GM18907 (cell line): Measurements from ENCODE around the gene TMEM143.
"Not testable (repeated sequence)": the region's sequence is repeated elsewhere in the genome, so short reads cannot be mapped to it uniquely, and the experiment has no call there.

ENCODE experiments used
- ATAC-seq: cut with Tn5 transposase; IDR thresholded peaks from one replicate; pipeline ENCODE4 v1.9.1; 2021; ENCODE audit warnings: mild to moderate bottlenecking, moderate library complexity; ENCODE audit not compliant: unreplicated experiment

TMEM143 gene

GRCh38 chr19:48297975-48298374 is 65.8 kb downstream of the TMEM143 start:
- no peak for ATAC-seq

DNA sequence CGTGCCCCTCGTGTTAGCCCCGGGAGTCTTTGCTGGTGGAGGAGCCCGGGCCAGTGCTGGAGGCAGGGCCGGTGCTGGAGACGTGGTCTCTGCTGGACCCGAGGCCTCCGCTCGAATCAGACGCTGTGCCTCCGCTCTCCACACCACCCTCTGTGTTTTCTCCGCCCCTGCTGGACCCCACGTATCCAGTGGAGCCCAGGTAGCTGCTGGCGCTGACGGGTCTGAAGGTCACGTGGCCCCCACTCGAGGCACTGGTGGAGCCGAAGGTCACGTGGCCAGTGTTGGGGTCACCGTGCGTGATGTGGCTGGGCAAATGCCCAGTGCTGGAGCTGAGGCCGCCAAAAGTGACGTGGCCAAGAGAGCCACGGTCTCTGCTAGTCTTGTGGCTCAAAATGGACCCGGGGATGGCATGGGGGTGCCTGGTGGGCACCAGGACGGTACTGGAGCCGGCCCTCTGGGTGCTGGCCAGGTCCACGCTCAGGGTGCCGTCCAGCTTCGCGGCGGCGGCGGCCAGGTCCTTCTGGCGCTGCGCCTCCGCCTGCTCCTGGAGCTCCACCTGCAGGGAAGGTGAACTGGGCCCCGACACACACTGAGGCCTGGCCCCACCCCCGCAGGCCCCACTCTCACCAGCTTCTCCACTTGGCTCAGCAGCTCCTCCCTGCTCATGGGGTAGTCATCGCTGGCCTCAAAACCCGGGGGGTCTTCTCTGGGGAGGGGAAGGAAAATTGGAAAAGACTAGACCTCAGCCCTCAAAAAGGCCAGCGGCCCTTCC is 66.6 kb downstream of the TMEM143 start:
- ATAC-seq: no peak

- no peak for ATAC-seq
Measured at GRCh38 chr19:48295458-48295857, 68.3 kb downstream of the TMEM143 start.

- ATAC-seq: no peak
Measured at GRCh38 chr19:48292798-48293197, 70.9 kb downstream of the TMEM143 start.

GRCh38 chr19:48291489-48291815 is 72.3 kb downstream of the TMEM143 start:
- ATAC-seq: not testable (repeated sequence)

DNA sequence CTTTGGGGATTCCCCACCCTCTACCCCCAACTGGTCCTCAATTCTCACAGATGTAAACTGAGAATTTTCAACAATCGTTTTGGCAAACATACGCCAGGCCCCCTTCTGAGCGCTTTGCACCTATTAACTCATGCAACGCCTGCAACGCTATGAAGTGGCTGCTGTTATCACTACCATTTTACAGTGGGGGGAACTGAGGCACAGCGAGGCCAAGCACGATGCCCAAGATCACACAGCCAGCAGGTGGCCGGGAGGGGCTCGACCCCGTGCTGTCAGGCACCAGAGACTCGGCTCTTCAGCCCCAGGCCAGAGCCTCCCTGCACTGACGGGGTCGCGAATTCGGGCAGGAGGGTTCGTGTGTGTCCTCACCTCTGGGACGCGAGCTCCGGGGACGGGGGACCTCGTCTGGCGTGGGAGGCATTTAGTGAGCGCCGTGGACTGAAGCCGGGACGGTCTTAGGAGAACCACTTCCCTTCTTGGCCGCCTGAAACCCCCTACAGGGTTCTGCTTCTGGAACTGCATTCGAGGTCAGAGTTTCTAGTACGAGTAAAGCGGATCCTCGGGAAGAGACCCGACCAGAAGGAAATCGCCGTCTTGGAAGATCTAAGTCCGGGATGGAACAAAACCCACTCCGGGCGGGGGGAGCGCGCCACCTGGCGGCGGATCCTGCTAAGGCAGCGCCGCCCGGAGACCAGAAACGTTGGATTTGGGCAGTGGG is 72.8 kb downstream of the TMEM143 start:
- ATAC-seq: no peak

GRCh38 chr19:48290401-48290770 is 73.4 kb downstream of the TMEM143 start:
- no peak for ATAC-seq

DNA sequence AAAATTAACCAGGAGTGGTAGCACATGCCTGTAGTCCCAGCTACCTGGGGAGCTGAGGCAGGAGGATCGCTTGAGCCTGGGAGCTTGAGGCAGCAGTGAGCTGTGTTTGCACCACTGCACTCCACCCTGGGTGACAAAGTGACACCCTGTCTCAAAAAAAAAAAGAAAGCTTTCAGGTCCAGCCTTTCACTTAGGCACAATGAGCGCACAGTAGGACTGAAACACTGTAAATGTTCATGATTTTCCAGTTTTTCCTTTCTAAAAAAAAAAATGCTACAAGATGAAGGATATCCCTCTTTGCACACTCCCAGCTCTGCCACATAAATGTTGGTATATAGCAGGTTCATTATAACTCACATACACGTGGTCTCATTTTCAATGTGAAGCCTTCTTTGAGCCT is 76.0 kb downstream of the TMEM143 start:
- ATAC-seq: no peak

- ATAC-seq: no peak
Measured at GRCh38 chr19:48284896-48285295, 78.8 kb downstream of the TMEM143 start.

- ATAC-seq: no peak
Measured at GRCh38 chr19:48283908-48284307, 79.8 kb downstream of the TMEM143 start.
